HFFc6 (cell line): Measurements from ENCODE around the gene RNPEP. TPM values are rescaled to one million over a fixed set of nuclear protein-coding genes. Genes with fewer than 3 reads are reported as not detected.

Experiments
- DNase-seq: peaks from one replicate; pipeline ENCODE4 v3.0.0-alpha.2; 2018
- H3K27ac Mint-ChIP-seq: 2 replicates; pipeline ENCODE4 v1.8.0; 2020; ENCODE audit warnings: mild to moderate bottlenecking, mixed read lengths
- H3K27me3 Mint-ChIP-seq: 2 replicates; pipeline ENCODE4 v1.8.0; 2021; ENCODE audit warnings: mild to moderate bottlenecking, moderate library complexity, mixed read lengths; ENCODE audit not compliant: insufficient read depth
- H3K36me3 Mint-ChIP-seq: 2 replicates; pipeline ENCODE4 v1.8.0; 2021; ENCODE audit warnings: low read depth, mixed read lengths
- H3K4me1 Mint-ChIP-seq: 2 replicates; pipeline ENCODE4 v1.8.0; 2020; ENCODE audit warnings: low read depth, mixed read lengths
- H3K4me3 Mint-ChIP-seq: 2 replicates; pipeline ENCODE4 v1.8.0; 2020; ENCODE audit warnings: mild to moderate bottlenecking, moderate library complexity, mixed read lengths
- H3K9me3 Mint-ChIP-seq: 2 replicates; pipeline ENCODE4 v1.8.0; 2020; ENCODE audit warnings: mild to moderate bottlenecking, mixed read lengths
- total RNA-seq, 6 experiments: library from RNA; stranded (reverse); fragmentation: NEBNext Ultra II Directional; extraction: Animal tissue kit (Norgen Biotek cat#: 25700); gene quantifications; 2 replicates in 1 of 6; 3 replicates in 5 of 6; pipeline ENCODE4 v1.2.3, GENCODE V29; 2021
- TF ChIP-seq, protein P1 (sequence below): fragments of 200-600 bp; sonication (generic); IDR thresholded peaks from 2 replicates; pipeline ENCODE4 v1.5.0; 2021; ENCODE audit warnings: antibody characterized with exemption, mild to moderate bottlenecking

RNPEP gene
- total RNA-seq, 6 experiments from 2014 or later = 66.6 to 82.5 (median 76.4) TPM

GRCh38 chr1:201999625-202000238 lies 17.3 kb downstream of the RNPEP start:
- TF ChIP-seq, protein P1, sequence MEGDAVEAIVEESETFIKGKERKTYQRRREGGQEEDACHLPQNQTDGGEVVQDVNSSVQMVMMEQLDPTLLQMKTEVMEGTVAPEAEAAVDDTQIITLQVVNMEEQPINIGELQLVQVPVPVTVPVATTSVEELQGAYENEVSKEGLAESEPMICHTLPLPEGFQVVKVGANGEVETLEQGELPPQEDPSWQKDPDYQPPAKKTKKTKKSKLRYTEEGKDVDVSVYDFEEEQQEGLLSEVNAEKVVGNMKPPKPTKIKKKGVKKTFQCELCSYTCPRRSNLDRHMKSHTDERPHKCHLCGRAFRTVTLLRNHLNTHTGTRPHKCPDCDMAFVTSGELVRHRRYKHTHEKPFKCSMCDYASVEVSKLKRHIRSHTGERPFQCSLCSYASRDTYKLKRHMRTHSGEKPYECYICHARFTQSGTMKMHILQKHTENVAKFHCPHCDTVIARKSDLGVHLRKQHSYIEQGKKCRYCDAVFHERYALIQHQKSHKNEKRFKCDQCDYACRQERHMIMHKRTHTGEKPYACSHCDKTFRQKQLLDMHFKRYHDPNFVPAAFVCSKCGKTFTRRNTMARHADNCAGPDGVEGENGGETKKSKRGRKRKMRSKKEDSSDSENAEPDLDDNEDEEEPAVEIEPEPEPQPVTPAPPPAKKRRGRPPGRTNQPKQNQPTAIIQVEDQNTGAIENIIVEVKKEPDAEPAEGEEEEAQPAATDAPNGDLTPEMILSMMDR = peak; percentile 86
- no peaks in the 10 kb centered on the region for H3K9me3 Mint-ChIP-seq
- H3K4me1 Mint-ChIP-seq = no peaks in the 10 kb centered on the region
- H3K27me3 Mint-ChIP-seq = no peaks in the 10 kb centered on the region; the same call in 1 of the 2 replicates
- H3K4me3 Mint-ChIP-seq = no peak overlapping the region
- DNase-seq = peak; percentile 43
- H3K27ac Mint-ChIP-seq = no peak overlapping the region; the same call in 1 of the 2 replicates
- H3K36me3 Mint-ChIP-seq = peaks cover 43% of the 10 kb centered on the region

DNA sequence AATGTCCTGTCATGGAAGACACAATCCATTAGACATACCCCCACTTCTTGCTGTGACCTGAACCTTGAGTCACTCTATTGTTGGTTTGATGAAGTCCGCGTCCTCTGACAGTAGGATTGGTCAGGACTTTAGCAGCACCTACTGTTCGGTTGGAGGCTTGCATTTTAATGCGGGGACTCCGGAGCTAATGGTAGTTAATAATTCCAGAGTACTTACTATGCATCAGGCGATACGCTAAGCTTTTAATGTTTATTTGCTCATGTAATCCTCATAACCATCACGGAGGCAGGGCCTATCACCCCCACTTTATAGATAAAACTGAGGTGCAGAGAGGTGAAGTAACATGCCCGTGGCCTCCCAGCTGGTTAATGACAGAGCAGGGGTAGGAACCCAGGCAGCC lies 20.1 kb downstream of the RNPEP start:
- Mint-ChIP-seq H3K27me3 (no peaks in the 10 kb centered on the region; the same call in 1 of the 2 replicates), H3K27ac (no peak overlapping the region), H3K4me1 (peaks cover 17% of the 10 kb centered on the region), H3K36me3 (peaks cover 49% of the 10 kb centered on the region), H3K9me3 (no peaks in the 10 kb centered on the region), H3K4me3 (no peak overlapping the region)
- no peak for DNase-seq
- TF ChIP-seq, protein P1 = 0 out of 2 replicates have a peak, but pooled peaks have one; percentile 7

DNA sequence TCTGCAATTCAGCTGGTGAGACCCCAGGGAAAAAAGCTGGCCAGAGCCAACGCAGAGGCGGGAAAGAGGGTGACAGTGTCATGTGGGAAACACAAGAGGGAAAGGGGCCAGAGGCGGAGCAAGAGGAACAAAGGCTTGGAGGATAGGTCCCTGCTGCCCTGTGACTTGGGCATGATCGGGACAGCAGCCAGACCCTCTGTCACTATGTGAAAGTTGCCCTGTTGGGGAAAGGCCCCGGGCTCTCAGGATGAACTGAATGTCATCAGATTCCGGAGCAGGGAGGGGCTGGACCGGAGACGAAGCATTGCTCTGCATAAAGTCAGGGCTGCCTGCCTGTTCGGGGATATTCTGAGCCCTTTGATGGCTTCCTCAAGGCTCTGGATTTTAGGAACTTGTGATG lies 22.3 kb downstream of the RNPEP start:
- Mint-ChIP-seq H3K4me3 (no peak overlapping the region), H3K27me3 (peaks cover 2% of the 10 kb centered on the region; the same call in 1 of the 2 replicates), H3K9me3 (no peaks in the 10 kb centered on the region), H3K27ac (no peak overlapping the region), H3K36me3 (peaks cover 47% of the 10 kb centered on the region), H3K4me1 (peaks cover 29% of the 10 kb centered on the region)
- DNase-seq = no peak
- TF ChIP-seq, protein P1 = no peak

- Mint-ChIP-seq H3K36me3 (peaks cover 40% of the 10 kb centered on the region), H3K27ac (no peak overlapping the region), H3K27me3 (peaks cover 2% of the 10 kb centered on the region; the same call in 1 of the 2 replicates), H3K9me3 (no peaks in the 10 kb centered on the region), H3K4me3 (no peak overlapping the region), H3K4me1 (peaks cover 31% of the 10 kb centered on the region)
- TF ChIP-seq, protein P1 = peak; percentile 78
- peak; percentile 29 for DNase-seq
These were observed 23.5 kb downstream of the RNPEP start for GRCh38 chr1:202005958-202006357.

DNA sequence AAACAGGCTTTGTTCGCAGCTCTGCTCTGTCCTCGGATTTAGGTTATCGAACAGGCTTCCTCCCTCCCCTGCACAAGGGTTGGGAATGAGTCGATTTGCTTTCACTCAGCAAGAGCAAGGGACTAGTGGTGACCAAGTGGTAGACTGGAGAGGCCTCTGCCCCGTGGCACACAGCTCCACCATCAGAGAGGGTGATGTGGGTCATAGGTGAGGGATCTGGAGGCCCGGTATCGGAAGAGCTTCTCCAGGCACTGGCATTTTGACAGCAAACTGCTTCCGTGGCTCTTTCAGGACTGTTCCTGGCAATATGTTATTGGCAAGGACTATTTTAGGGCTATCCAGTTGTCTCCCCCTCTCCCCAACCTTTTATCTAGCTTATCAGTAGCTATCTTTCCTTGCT lies 24.9 kb downstream of the RNPEP start:
- H3K27ac Mint-ChIP-seq = no peak overlapping the region

More for the DNA sequence above, 24.9 kb downstream of the RNPEP start:
- H3K9me3 Mint-ChIP-seq = no peaks in the 10 kb centered on the region
- H3K27me3 Mint-ChIP-seq = peaks cover 14% of the 10 kb centered on the region
- TF ChIP-seq, protein P1 = no peak
- peaks cover 36% of the 10 kb centered on the region for H3K36me3 Mint-ChIP-seq
- H3K4me1 Mint-ChIP-seq = peaks cover 31% of the 10 kb centered on the region
- H3K4me3 Mint-ChIP-seq = no peak overlapping the region
- DNase-seq = no peak
